ENCODE data around the gene SEMA5A.

SEMA5A gene

DNA sequence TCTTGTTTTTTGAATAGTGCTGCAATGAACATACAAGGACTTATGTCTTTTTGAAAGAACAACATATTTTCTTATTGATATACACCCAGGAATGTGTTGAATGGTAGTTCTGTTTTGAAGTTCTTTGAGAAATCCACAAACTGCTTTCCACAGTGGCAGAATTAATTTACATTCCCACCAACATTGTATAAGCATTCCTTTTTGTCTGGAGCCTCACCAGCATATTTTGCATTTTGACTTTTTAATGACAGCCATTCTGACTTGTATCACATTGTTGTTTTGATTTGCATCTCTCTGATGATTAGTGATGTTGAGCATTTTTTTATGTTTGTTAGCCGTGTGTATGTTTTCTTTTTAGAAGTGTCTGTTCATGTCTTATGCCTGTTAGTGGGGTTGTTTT, 524.9 kb downstream of the SEMA5A start:
- no peak for TF ChIP-seq CTCF (IDR thresholded peaks at IDR 0.05; ENCODE audit: low read depth, low read length)
- DNase-seq (ENCODE audit: extremely low read depth, low read depth) = no peak

DNA sequence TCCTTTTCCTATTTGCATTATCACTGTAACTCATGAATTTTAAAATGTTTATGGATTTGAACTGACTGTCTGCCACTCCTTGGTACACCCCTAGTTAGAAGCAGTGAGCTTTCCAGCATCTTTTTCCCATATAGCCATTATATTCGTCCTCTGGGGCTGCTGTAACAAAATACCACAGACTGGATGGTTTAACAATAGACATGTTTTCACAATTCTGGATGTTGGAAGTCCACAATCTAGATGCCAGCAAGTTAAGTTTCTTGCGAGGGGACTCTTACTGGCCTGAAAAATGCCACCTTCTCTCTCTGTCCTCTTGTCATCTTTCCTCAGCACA, 530.0 kb downstream of the SEMA5A start:
- no peak for DNase-seq (ENCODE audit: extremely low read depth, low read depth)
- TF ChIP-seq CTCF (IDR thresholded peaks at IDR 0.05; ENCODE audit: low read depth, low read length) = no peak

GRCh38 chr5:9015260-9015936, 530.5 kb downstream of the SEMA5A start:
- no peak for DNase-seq (ENCODE audit: extremely low read depth, low read depth)

GRCh38 chr5:9013147-9013546, 532.7 kb downstream of the SEMA5A start:
- DNase-seq (ENCODE audit: extremely low read depth, low read depth) = no peak
- no peak for TF ChIP-seq CTCF (IDR thresholded peaks at IDR 0.05; ENCODE audit: low read depth, low read length)

More at GRCh38 chr5:9015260-9015936, 530.5 kb downstream of the SEMA5A start:
- TF ChIP-seq CTCF (IDR thresholded peaks at IDR 0.05; ENCODE audit: low read depth, low read length) = no peak

DNA sequence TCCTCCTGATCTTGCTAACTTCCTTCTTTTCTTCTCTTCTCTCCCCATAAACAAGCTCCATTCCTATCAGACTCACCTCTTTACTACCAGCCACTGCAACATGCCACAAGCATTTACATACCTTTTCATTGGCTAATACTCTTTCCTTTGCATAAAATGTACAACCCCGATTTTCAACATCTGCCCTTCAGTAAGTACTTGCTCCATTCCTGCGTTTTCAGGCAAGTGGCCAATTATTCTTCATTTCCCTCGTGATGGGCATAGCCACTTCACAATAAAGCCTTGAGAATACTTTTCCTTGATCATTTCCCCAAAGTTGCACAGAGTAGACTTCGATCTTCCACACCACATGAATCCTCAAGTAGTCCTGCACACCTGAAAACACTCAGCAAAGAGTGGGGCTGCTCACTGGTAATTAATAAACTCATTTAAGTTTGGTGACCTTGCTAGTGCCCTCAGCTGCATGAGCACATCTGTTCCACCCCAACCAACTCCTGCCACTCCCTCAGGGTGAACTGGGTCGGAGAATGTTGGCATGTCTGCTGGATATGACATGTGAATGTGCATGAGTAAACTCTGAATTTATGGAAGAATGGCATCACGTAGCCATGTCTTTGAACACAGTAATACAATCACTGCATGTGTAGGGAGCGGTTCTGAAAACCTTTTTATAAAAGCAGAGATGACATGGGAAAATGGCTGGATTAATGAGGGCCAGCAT, 535.8 kb downstream of the SEMA5A start:
- TF ChIP-seq CTCF (IDR thresholded peaks at IDR 0.05; ENCODE audit: low read depth, low read length) = no peak
- DNase-seq (ENCODE audit: extremely low read depth, low read depth) = no peak

DNA sequence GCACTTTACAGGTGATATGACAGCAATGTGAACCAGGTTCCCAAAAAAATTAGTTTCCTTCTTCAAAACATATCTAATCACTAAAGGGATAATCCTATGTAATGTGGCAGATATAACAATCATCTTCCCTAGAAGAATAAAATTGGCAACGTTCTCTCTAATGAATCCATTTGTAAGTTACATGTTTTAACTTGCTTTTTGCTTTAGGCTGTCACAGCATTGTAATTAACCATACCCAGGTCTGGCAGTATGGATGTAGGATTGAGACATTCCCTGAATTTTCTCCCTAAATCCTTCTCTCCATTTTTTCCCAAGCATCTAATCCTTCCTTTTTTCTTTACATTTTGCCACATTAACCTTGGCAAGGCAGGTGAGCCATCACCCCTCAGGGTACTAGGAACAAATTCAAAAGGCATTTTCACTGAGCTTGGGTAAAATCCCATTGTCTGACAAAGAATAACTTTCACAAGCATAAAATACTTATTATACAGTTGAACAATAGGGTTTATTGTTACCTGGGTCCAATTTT, 548.3 kb downstream of the SEMA5A start:
- no peak for DNase-seq (ENCODE audit: extremely low read depth, low read depth)
- no peak for TF ChIP-seq CTCF (IDR thresholded peaks at IDR 0.05; ENCODE audit: low read depth, low read length)

DNA sequence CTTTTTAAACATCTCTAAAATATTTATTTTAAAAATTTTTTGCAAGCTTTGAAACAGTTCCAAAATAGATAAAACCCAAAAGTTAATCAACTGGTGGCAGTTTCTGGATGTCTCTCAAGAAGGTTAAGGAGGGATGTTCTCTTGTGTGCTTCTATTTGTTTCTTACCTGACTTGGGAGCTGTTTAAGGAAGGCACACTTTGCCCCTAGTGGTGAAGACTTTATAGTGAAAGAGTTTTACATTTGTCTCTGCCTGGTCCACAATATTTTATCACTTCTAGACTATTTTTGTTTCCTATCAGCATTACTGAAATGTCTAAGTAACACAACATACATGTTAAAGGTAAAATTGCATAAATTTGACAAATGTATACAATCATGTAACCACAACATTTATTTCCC, 552.8 kb downstream of the SEMA5A start:
- DNase-seq (ENCODE audit: extremely low read depth, low read depth) = no peak
- TF ChIP-seq CTCF (IDR thresholded peaks at IDR 0.05; ENCODE audit: low read depth, low read length) = peak; percentile 30

All from AG09319 (cell line).